Fibroblast of lung (primary cell): ENCODE data around the gene DGKQ. TPM values are rescaled to one million over a fixed set of nuclear protein-coding genes. Genes with fewer than 3 reads are reported as not detected.

Source experiments
- DNase-seq, 2 donors: peaks; one replicate each; pipeline versions ENCODE4 v3.0.0 to v3.0.0-alpha.2; 2010; ENCODE audit warnings: low read depth in 2 of 2
- H2AFZ ChIP-seq: 2 replicates; pipeline ENCODE4 v1.5.1; 2012; ENCODE audit warnings: low read length, control low read depth, inconsistent platforms
- H3K27ac ChIP-seq: 2 replicates; pipeline ENCODE4 v1.5.1; 2011; ENCODE audit warnings: low read length, control low read depth; ENCODE audit not compliant: insufficient read depth
- H3K27me3 ChIP-seq: 2 replicates; pipeline ENCODE4 v1.5.1; 2011; ENCODE audit warnings: mild to moderate bottlenecking, low read length; ENCODE audit not compliant: control insufficient read depth, insufficient read depth
- H3K36me3 ChIP-seq: 2 replicates; pipeline ENCODE4 v1.5.1; 2011; ENCODE audit warnings: low read length; ENCODE audit not compliant: control insufficient read depth, insufficient read depth
- H3K4me1 ChIP-seq: 2 replicates; pipeline ENCODE4 v1.5.1; 2011; ENCODE audit warnings: low read length; ENCODE audit not compliant: control insufficient read depth, insufficient read depth; ENCODE audit errors: extremely low read depth
- H3K4me2 ChIP-seq: 2 replicates; pipeline ENCODE4 v1.5.1; 2011; ENCODE audit warnings: low read length, control low read depth; ENCODE audit not compliant: insufficient read depth; ENCODE audit errors: extremely low read depth
- H3K4me3 ChIP-seq, 4 experiments: fragments of 200-600 bp in 1 of 4; sonication (generic) in 1 of 4; replicated peaks in 1 of 4; 2 replicates each; pipeline ENCODE4 v1.5.1; 2011 to 2016; ENCODE audit warnings: low read length in 4 of 4, low read depth in 3 of 4, mild to moderate bottlenecking in 3 of 4, control low read depth in 2 of 4, inconsistent platforms in 1 of 4, mixed read lengths in 1 of 4; ENCODE audit not compliant: insufficient read depth in 1 of 4; ENCODE audit errors: control extremely low read depth in 1 of 4
- H3K79me2 ChIP-seq: 2 replicates; pipeline ENCODE4 v1.5.1; 2012; ENCODE audit warnings: mild to moderate bottlenecking, low read length, inconsistent platforms; ENCODE audit not compliant: control insufficient read depth, insufficient read depth
- H3K9ac ChIP-seq: 2 replicates; pipeline ENCODE4 v1.5.1; 2011; ENCODE audit warnings: mild to moderate bottlenecking, low read length, control low read depth; ENCODE audit not compliant: insufficient read depth
- H3K9me3 ChIP-seq: 2 replicates; pipeline ENCODE4 v1.5.1; 2012; ENCODE audit warnings: low read depth, low read length; ENCODE audit not compliant: control insufficient read depth, insufficient read depth
- H4K20me1 ChIP-seq: 2 replicates; pipeline ENCODE4 v1.5.1; 2011; ENCODE audit warnings: low read length; ENCODE audit not compliant: control insufficient read depth, insufficient read depth; ENCODE audit errors: extremely low read depth
- CTCF ChIP-seq, 2 donors: IDR thresholded peaks in 1 of 2; conservative IDR thresholded peaks in 1 of 2; 1 replicate in 1 of 2; 2 replicates in 1 of 2; pipeline ENCODE4 v1.5.1; 2011 to 2012; ENCODE audit warnings: low read length in 2 of 2, control low read depth in 1 of 2, inconsistent platforms in 1 of 2, low read depth in 1 of 2, mild to moderate bottlenecking in 1 of 2
- EZH2 ChIP-seq: IDR thresholded peaks from 2 replicates; pipeline ENCODE4 v1.5.1; 2012; ENCODE audit warnings: low read length, control low read depth, mild to moderate bottlenecking; ENCODE audit errors: missing control alignments
- polyA plus RNA-seq, 2 donors: library from polyadenylated mRNA; depleted of rRNA in 1 of 2; stranded (reverse) in 1 of 2; unstranded in 1 of 2; fragments of >200 nt; gene quantifications; 2 replicates each; pipeline ENCODE4 v1.2.1, GENCODE V29; 2011 to 2012; ENCODE audit warnings: missing spikeins in 1 of 2
- total RNA-seq: library from RNA; depleted of rRNA; stranded (reverse); fragments of >200 nt; gene quantifications from 2 replicates; pipeline ENCODE4 v1.2.1, GENCODE V29; 2014

DGKQ gene
- total and polyA plus RNA-seq, 2 donors (not counting 1 experiment from before 2014, with no cell fraction given) = 2.1 to 13.2 TPM

- no peak overlapping the region for H2AFZ ChIP-seq
- H3K4me1 ChIP-seq = no peaks in the 10 kb centered on the region
- no peak overlapping the region for H3K4me3 ChIP-seq
- TF ChIP-seq EZH2 = no peak
- no peak for TF ChIP-seq CTCF (conservative IDR thresholded peaks at IDR 0.05 in 1 of 2, IDR thresholded peaks at IDR 0.05 in 1 of 2; ENCODE audit: low read depth in 1 of 2, low read length in 2 of 2)
- no peak overlapping the region for H3K9ac ChIP-seq
- DNase-seq = no peak
- no peaks in the 10 kb centered on the region for H3K9me3 ChIP-seq
- H3K36me3 ChIP-seq = peaks cover 2% of the 10 kb centered on the region
- no peak overlapping the region for H3K27ac ChIP-seq
- H3K27me3 ChIP-seq = no peaks in the 10 kb centered on the region
- no peaks in the 10 kb centered on the region for H3K79me2 ChIP-seq
- H4K20me1 ChIP-seq = no peaks in the 10 kb centered on the region
- H3K4me2 ChIP-seq = no peak overlapping the region
These were observed 48.1 kb upstream of the DGKQ start for GRCh38 chr4:1021386-1022050.

- Histone ChIP-seq H3K27me3 (no peaks in the 10 kb centered on the region), H3K4me2 (no peak overlapping the region), H4K20me1 (no peaks in the 10 kb centered on the region), H3K9ac (no peak overlapping the region), H3K4me3 (no peak overlapping the region), H3K79me2 (no peaks in the 10 kb centered on the region), H3K9me3 (no peaks in the 10 kb centered on the region), H2AFZ (no peak overlapping the region), H3K4me1 (no peaks in the 10 kb centered on the region), H3K36me3 (no peaks in the 10 kb centered on the region), H3K27ac (no peak overlapping the region)
- DNase-seq = no peak
- TF ChIP-seq EZH2 (no peak), CTCF (conservative IDR thresholded peaks at IDR 0.05 in 1 of 2, IDR thresholded peaks at IDR 0.05 in 1 of 2; ENCODE audit: low read depth in 1 of 2, low read length in 2 of 2) (no peak)
These were observed 46.5 kb upstream of the DGKQ start for GRCh38 chr4:1019729-1020470.

- Histone ChIP-seq H3K4me1 (no peaks in the 10 kb centered on the region), H3K36me3 (no peaks in the 10 kb centered on the region), H3K27ac (no peak overlapping the region), H3K79me2 (no peaks in the 10 kb centered on the region), H3K9me3 (no peaks in the 10 kb centered on the region), H3K4me3 (no peak overlapping the region), H4K20me1 (no peaks in the 10 kb centered on the region), H3K4me2 (no peak overlapping the region), H3K9ac (no peak overlapping the region), H3K27me3 (no peaks in the 10 kb centered on the region), H2AFZ (no peak overlapping the region)
- DNase-seq = no peak
- TF ChIP-seq CTCF (conservative IDR thresholded peaks at IDR 0.05 in 1 of 2, IDR thresholded peaks at IDR 0.05 in 1 of 2; ENCODE audit: low read depth in 1 of 2, low read length in 2 of 2) (no peak), EZH2 (no peak)
These were observed 46.0 kb upstream of the DGKQ start for GRCh38 chr4:1019320-1019719.
